ENCODE measurements around the gene PDE8B.

PDE8B gene

GRCh38 chr5:77398458-77398857 lies 188.0 kb downstream of the PDE8B start:
- no peak for DNase-seq (ENCODE audit: low read depth)

DNA sequence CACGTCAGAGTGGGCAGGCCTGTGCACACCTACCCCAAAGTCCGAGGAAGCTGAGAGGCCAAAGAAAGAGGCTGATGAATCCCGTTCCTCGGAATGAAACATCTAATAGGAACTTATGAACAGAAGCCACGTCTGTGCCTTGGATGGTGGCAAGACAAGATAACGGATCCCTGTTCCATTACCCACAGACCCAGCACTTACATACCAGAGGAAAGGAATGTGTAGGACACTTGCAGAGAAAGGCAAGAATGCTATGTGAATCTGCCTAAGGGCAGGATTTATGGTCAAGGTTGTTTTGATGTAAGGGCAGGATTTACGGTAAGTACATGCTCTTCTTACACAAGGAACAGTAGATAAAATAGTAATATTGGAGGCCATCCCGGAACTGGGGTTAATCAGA lies 188.4 kb downstream of the PDE8B start:
- no peak for DNase-seq (ENCODE audit: low read depth)

DNA sequence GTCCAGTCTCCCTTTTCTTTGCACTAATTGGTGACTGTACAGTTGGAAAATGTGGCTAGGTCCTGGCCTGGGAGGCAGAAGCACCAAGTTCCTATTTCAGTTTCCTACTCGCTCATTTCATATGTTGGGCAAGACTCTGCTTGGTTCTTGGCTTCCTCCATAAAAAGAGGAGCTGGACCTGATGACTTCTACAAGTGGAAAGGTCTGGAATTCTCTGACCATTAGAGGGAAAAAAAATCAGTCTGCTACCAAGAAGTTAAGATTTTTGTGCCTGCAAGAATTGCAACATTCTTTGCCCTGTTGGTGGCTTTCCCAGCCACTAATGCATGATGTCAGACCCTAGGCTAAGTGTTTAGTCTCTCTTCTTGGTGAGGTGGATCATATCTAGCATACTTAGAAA lies 190.2 kb downstream of the PDE8B start:
- no peak for DNase-seq (ENCODE audit: low read depth)

- DNase-seq (ENCODE audit: low read depth) = no peak
Observed at GRCh38 chr5:77402796-77403195, 192.3 kb downstream of the PDE8B start.

- DNase-seq (ENCODE audit: low read depth) = no peak
Observed at GRCh38 chr5:77407152-77407551, 196.7 kb downstream of the PDE8B start.

GRCh38 chr5:77409870-77410621 lies 199.6 kb downstream of the PDE8B start:
- no peak for DNase-seq (ENCODE audit: low read depth)

DNA sequence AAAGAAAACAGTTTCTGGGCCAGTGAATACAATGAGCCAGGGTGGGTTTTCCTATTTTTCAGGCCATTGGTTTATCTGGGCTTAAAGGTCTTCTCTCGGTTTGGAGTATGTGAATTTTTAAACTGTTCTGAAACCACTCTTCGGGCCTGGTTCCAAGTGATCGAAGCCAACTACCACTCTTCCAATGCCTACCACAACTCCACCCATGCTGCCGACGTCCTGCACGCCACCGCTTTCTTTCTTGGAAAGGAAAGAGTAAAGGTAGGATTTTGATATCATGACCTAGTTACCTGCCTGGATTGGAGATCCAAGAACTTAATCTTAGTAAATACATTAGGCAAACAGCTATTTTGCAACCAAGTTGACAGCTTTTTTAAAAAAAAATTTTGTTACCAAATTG lies 202.6 kb downstream of the PDE8B start:
- no peak for DNase-seq (ENCODE audit: low read depth)

GRCh38 chr5:77418162-77418561 lies 207.7 kb downstream of the PDE8B start:
- no peak for DNase-seq (ENCODE audit: low read depth)

DNA sequence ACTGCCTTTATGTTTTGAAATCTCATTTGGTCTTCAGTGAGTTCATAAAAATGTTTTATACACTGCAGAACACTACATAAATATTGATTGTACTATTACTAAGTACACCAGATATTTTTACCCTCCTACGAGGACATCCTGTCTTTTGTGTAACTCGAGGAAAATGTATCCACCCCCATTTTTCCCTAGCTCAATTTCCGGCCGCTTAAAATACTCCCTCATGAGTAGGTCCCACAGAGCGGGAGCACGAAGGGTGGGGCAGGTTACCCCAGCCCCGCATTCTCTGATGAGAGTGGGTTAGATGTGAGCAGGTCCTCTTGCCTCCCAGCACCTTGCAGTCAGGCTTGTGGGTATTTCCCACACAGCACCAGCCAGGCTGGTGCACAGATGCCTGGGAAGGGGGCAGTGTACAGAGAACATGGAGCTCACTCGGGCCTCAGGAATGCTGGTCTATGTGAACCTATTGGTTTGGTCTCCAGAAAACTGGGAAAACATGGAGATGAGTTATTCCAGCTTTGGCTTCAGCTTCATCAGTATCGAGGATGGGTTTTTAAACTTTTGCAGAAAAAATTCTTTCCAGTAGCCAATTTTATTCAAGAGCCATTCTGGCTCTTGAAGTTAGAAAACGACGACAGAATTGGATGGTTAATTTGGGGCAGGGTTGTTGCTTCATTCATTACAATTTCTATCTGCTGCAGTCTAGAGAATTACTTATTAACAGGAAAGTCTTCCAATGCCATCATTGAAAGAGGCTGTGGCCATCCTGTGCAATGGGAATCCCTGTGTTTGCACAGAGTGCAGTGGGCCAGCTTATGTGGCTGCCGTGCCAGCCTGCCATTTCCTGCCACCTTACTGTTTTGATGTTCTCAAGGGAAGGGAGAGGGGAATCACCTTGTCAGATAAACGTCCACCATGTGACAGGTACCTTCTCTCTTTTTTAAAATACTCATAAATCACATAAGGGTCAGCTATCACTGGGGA lies 208.4 kb downstream of the PDE8B start:
- no peak for DNase-seq (ENCODE audit: low read depth)

DNA sequence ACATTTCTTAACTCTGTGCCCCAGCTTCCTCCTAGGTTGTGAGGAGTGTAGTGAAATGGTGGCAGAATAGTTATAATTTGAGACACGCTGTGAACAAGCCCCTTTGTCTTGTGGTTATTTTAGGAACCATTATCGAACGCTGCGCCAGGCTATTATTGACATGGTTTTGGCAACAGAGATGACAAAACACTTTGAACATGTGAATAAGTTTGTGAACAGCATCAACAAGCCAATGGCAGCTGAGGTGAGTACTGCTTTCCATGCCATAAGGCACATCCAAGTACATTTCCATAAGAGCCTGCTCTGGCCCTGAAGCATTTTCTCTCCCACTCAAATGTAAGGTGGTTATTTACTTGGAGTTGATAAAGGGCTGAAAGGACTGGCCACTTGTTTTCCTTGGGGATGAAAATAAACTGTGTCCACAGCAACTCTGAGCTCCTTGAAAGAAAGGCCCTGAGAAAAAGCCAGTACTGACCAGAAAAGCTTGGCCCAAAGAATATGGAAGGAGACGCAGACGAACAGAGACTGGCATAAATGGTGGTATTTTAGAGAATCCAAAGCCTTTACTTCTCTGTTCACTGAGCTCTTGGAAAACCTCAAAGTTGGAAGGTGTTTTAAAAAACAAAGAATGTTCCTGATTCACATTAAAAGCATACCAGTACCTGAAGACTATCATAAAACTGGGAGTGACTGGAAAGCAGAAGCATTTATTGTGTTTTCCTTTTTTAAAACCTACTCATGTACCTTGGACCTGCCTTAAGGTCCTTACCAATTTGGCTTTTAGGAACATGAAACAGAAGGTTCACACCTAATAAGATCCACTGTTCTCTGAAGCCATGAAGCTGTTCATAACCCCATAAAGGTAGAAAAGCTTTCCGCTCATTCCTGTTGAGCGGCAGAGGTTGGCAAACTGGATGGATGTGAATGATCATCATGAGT lies 209.4 kb downstream of the PDE8B start:
- no peak for DNase-seq (ENCODE audit: low read depth)

- no peak for DNase-seq (ENCODE audit: low read depth)
Observed at GRCh38 chr5:77420940-77421339, 210.5 kb downstream of the PDE8B start.

GRCh38 chr5:77423022-77423750 lies 212.7 kb downstream of the PDE8B start:
- DNase-seq (ENCODE audit: low read depth) = no peak

- no peak for DNase-seq (ENCODE audit: low read depth)
Observed at GRCh38 chr5:77424921-77425320, 214.4 kb downstream of the PDE8B start.

DNA sequence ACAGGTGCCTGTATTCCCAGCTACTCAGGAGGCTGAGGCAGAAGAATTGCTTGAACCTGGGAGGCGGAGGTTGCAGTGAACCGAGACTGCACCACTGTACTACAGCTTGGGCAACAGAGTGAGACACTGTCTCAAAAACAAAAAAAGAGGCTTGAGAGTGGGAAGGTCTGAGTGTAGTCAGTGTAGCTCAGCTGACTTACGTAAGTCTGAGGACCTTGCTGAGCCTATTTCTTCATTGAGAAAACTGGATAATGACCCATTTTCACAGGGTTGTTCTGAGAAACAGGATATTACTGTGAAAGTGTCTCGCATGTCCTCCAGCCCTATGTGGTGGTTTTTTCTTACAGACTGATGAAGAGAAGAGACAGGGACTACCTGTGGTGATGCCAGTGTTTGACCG lies 214.9 kb downstream of the PDE8B start:
- DNase-seq (ENCODE audit: low read depth) = no peak

GRCh38 chr5:77425998-77426659 lies 215.6 kb downstream of the PDE8B start:
- no peak for DNase-seq (ENCODE audit: low read depth)

GRCh38 chr5:77426670-77427069 lies 216.2 kb downstream of the PDE8B start:
- no peak for DNase-seq (ENCODE audit: low read depth)

- DNase-seq (ENCODE audit: low read depth) = no peak
Observed at GRCh38 chr5:77427998-77428397, 217.5 kb downstream of the PDE8B start.

- no peak for DNase-seq (ENCODE audit: low read depth)
Observed at GRCh38 chr5:77428526-77428925, 218.0 kb downstream of the PDE8B start.

DNA sequence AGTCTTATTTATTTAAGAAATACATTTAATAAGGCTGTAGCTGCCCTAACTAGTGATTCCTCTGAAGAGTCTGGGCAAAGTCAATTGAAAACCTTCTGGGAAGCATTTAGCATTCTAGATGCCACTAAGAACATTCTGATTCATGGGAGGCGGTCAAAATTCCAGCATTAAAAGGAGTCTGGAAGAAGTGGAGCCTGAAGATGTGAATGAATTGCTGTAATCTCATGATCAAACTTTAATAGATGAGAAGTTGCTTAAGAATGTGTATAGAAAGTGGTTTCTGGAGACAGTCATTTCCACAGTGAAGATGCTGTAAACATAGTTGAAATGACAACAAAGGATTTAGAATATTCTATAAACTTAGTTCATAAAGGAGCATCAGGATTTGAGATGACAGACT lies 220.2 kb downstream of the PDE8B start:
- no peak for DNase-seq (ENCODE audit: low read depth)

GRCh38 chr5:77431286-77431685 lies 220.8 kb downstream of the PDE8B start:
- DNase-seq (ENCODE audit: low read depth) = no peak

DNA sequence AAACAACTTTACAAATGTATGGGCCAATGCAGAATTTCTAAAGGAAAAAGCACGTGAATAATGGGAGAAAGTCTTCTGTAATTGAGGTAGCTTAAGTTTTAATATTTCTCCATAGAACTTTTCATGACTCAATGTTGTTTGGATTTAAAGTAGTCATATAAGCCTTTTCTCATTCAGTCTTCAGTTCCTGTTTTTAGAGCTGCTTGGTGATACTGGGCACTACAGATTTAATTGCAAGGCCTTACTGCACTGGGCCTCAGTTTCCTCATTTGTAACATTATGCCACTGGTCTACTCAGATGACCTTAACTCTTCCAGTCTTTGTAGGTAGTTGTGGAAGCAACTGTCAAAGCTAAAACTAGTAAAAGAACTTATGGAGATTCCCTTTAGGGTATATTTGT lies 221.2 kb downstream of the PDE8B start:
- DNase-seq (ENCODE audit: low read depth) = no peak
